ENCODE results near the gene DOCK1. TPM values are rescaled to one million over a fixed set of nuclear protein-coding genes. Genes with fewer than 3 reads are reported as not detected.

Gene DOCK1
- total RNA-seq, 2 experiments from 2014 or later, result 0.14 to 0.18 TPM

GRCh38 chr10:127044186-127044585 is 139.0 kb downstream of the DOCK1 start:
- no peaks in the 10 kb centered on the region for H3K36me3 Mint-ChIP-seq (ENCODE audit: low read depth)
- H3K27me3 Mint-ChIP-seq, result no peaks in the 10 kb centered on the region
- DNase-seq, result no peak
- H3K4me1 Mint-ChIP-seq (ENCODE audit: low read depth), result no peaks in the 10 kb centered on the region
- H3K4me3 Mint-ChIP-seq, result no peak overlapping the region
- TF ChIP-seq CTCF (IDR thresholded peaks at IDR 0.05), result no peak
- H3K27ac Mint-ChIP-seq, result no peak overlapping the region
- ATAC-seq, result no peak
- ChIA-PET POLR2A (no interaction called here), CTCF (no interaction called here)
- no peaks in the 10 kb centered on the region for H3K9me3 Mint-ChIP-seq
- intact Hi-C loops (cut with micrococcal nuclease), result loop anchor here (10.0 kb wide), 1 partner anchor 61 kb away; no protein-coding TSS in a partner anchor

- no peaks in the 10 kb centered on the region for H3K9me3 Mint-ChIP-seq
- ATAC-seq, result no peak
- no peak for TF ChIP-seq CTCF (IDR thresholded peaks at IDR 0.05)
- CTCF ChIA-PET, result no interaction called here
- H3K4me1 Mint-ChIP-seq (ENCODE audit: low read depth), result no peaks in the 10 kb centered on the region
- intact Hi-C loops (cut with micrococcal nuclease), result loop anchor here (10.0 kb wide), 1 partner anchor 58 kb away; no protein-coding TSS in a partner anchor
- no peak for DNase-seq
- no peak overlapping the region for H3K27ac Mint-ChIP-seq
- POLR2A ChIA-PET, result no interaction called here
- H3K27me3 Mint-ChIP-seq, result no peaks in the 10 kb centered on the region
- H3K4me3 Mint-ChIP-seq, result no peak overlapping the region
- no peaks in the 10 kb centered on the region for H3K36me3 Mint-ChIP-seq (ENCODE audit: low read depth)
These were observed 142.0 kb downstream of the DOCK1 start for GRCh38 chr10:127046975-127047877.

- H3K4me1 Mint-ChIP-seq (ENCODE audit: low read depth), result no peaks in the 10 kb centered on the region
- no peak overlapping the region for H3K4me3 Mint-ChIP-seq
- H3K36me3 Mint-ChIP-seq (ENCODE audit: low read depth), result no peaks in the 10 kb centered on the region
- TF ChIP-seq CTCF (IDR thresholded peaks at IDR 0.05), result no peak
- no peak overlapping the region for H3K27ac Mint-ChIP-seq
- intact Hi-C loops (cut with micrococcal nuclease), result loop anchor here (10.0 kb wide), 1 partner anchor 57 kb away; no protein-coding TSS in a partner anchor
- H3K27me3 Mint-ChIP-seq, result no peaks in the 10 kb centered on the region
- no peak for DNase-seq
- no peaks in the 10 kb centered on the region for H3K9me3 Mint-ChIP-seq
- ChIA-PET POLR2A (no interaction called here), CTCF (no interaction called here)
- no peak for ATAC-seq
These were observed 142.6 kb downstream of the DOCK1 start for GRCh38 chr10:127047878-127048238.

- Mint-ChIP-seq H3K9me3 (no peaks in the 10 kb centered on the region), H3K36me3 (ENCODE audit: low read depth) (no peaks in the 10 kb centered on the region), H3K4me1 (ENCODE audit: low read depth) (no peaks in the 10 kb centered on the region), H3K27me3 (no peaks in the 10 kb centered on the region), H3K4me3 (no peak overlapping the region), H3K27ac (no peak overlapping the region)
- intact Hi-C loops (cut with micrococcal nuclease), result loop anchor here (10.0 kb wide), 1 partner anchor 56 kb away; no protein-coding TSS in a partner anchor
- ChIA-PET CTCF (no interaction called here), POLR2A (no interaction called here)
- no peak for TF ChIP-seq CTCF (IDR thresholded peaks at IDR 0.05)
- no peak for ATAC-seq
- no peak for DNase-seq
These were observed 143.4 kb downstream of the DOCK1 start for GRCh38 chr10:127048630-127049029.

GRCh38 chr10:127052001-127052400 is 146.8 kb downstream of the DOCK1 start:
- no peak for TF ChIP-seq CTCF (IDR thresholded peaks at IDR 0.05)
- Mint-ChIP-seq H3K9me3 (peaks cover 2% of the 10 kb centered on the region), H3K27me3 (no peaks in the 10 kb centered on the region), H3K27ac (no peak overlapping the region), H3K4me3 (no peak overlapping the region), H3K36me3 (ENCODE audit: low read depth) (no peaks in the 10 kb centered on the region), H3K4me1 (ENCODE audit: low read depth) (no peaks in the 10 kb centered on the region)
- POLR2A ChIA-PET, result no interaction called here
- intact Hi-C loops (cut with micrococcal nuclease), result no loop called here
- DNase-seq, result no peak
- ATAC-seq, result no peak
- CTCF ChIA-PET, result no interaction called here
